K562 (cell line): ENCODE data around the gene HMCN2. TPM values are rescaled to one million over a fixed set of nuclear protein-coding genes. Genes with fewer than 3 reads are reported as not detected.

ENCODE experiments used
- ATAC-seq: fragments of 200-7000 bp; cut with Tn5 transposase; 3 replicates; pipeline ENCODE4 v1.9.1; 2020; ENCODE audit warnings: moderate library complexity
- BruUV-seq: library from RNA; stranded (reverse); fragments of 400-500 nt; replicated peaks from 2 replicates; lab custom pipeline; 2021; lab: Mats Ljungman, UMichigan
- CTCF ChIA-PET: fragments of 300-600 bp; formaldehyde crosslinking; extraction: SDS; loops from one replicate; lab custom pipeline; 2021; ENCODE audit warnings: low intra/inter-chr PET ratio; lab: Yijun Ruan, JAX
- POLR2A ChIA-PET: fragments of 300-600, 350-650 bp; sonication (Branson Sonifier 250); formaldehyde crosslinking; extraction: SDS; loops from one replicate; lab custom pipeline; 2021; ENCODE audit warnings: antibody characterized with exemption, inconsistent platforms; lab: Yijun Ruan, JAX
- DNase-seq, 4 experiments: peaks; one replicate each; pipeline versions ENCODE4 v3.0.0 to v3.0.0-alpha.2; 2011 to 2018; ENCODE audit warnings: low spot score in 3 of 4, mixed read lengths in 3 of 4; ENCODE audit errors: extremely low read depth in 1 of 4
- FAIRE-seq: peaks from 2 replicates; lab custom pipeline; 2011; peaks lifted over from hg19 to GRCh38; lab: Jason Lieb, UNC
- H2AFZ ChIP-seq: 2 replicates; pipeline ENCODE4 v1.6.0; 2011; ENCODE audit warnings: low read depth, low read length, control low read depth, inconsistent platforms
- H3K27ac ChIP-seq: fragments of 200-600 bp; 3 replicates; pipeline ENCODE4 v1.8.0; 2011; ENCODE audit warnings: low read depth, mild to moderate bottlenecking, control low read depth, inconsistent platforms, low read length, moderate library complexity, mixed read lengths; ENCODE audit errors: extremely low read depth
- H3K27me3 ChIP-seq, 2 experiments: fragments of 300-600 bp in 1 of 2; 2 replicates in 1 of 2; 3 replicates in 1 of 2; pipeline versions ENCODE4 v1.6.0 to v1.8.0; 2011; ENCODE audit warnings: inconsistent platforms in 2 of 2, low read length in 2 of 2, mild to moderate bottlenecking in 1 of 2, mixed read lengths in 1 of 2, moderate library complexity in 1 of 2; ENCODE audit not compliant: control insufficient read depth in 2 of 2, insufficient read depth in 2 of 2
- H3K36me3 ChIP-seq: fragments of 300-600 bp; 3 replicates; pipeline ENCODE4 v1.8.0; 2011; ENCODE audit warnings: mild to moderate bottlenecking, low read length, inconsistent platforms; ENCODE audit not compliant: control insufficient read depth, insufficient read depth
- H3K4me1 ChIP-seq, 2 experiments: fragments of 200-600 bp in 1 of 2; replicated peaks in 1 of 2; 2 replicates in 1 of 2; 3 replicates in 1 of 2; pipeline versions ENCODE4 v1.5.1 to v1.8.0; 2011; ENCODE audit warnings: inconsistent platforms in 2 of 2, low read length in 2 of 2, mild to moderate bottlenecking in 1 of 2, mixed read lengths in 1 of 2, moderate library complexity in 1 of 2; ENCODE audit not compliant: control insufficient read depth in 2 of 2, insufficient read depth in 2 of 2
- H3K4me2 ChIP-seq: 2 replicates; pipeline ENCODE4 v1.6.1; 2011; ENCODE audit warnings: low read length, control low read depth, inconsistent platforms, mixed read lengths; ENCODE audit not compliant: insufficient read depth
- H3K4me3 ChIP-seq: fragments of 200-600 bp; sonication (generic), shearing (Covaris generic); 2 replicates; pipeline ENCODE4 v1.5.1; 2016; ENCODE audit warnings: control low read depth, inconsistent platforms
- H3K79me2 ChIP-seq: fragments of 200-600 bp; 3 replicates; pipeline ENCODE4 v1.8.0; 2011; ENCODE audit warnings: low read length, inconsistent platforms; ENCODE audit not compliant: control insufficient read depth, insufficient read depth
- H3K9ac ChIP-seq, 2 experiments: 2 replicates each; pipeline versions ENCODE4 v1.6.0 to v1.6.1; 2011; ENCODE audit warnings: low read depth in 2 of 2, low read length in 2 of 2, control low read depth in 1 of 2, inconsistent platforms in 1 of 2, mild to moderate bottlenecking in 1 of 2, mixed read lengths in 1 of 2; ENCODE audit not compliant: insufficient read depth in 1 of 2
- H3K9me1 ChIP-seq: one replicate; pipeline ENCODE4 v1.6.0; 2011; ENCODE audit warnings: inconsistent platforms, mild to moderate bottlenecking, low read length, moderate library complexity; ENCODE audit not compliant: control insufficient read depth, insufficient read depth
- H3K9me3 ChIP-seq: replicated peaks from 2 replicates; pipeline ENCODE4 v1.5.1; 2011; ENCODE audit warnings: low read depth, low read length, inconsistent platforms; ENCODE audit not compliant: control insufficient read depth, insufficient read depth
- H4K20me1 ChIP-seq: replicated peaks from 2 replicates; pipeline ENCODE4 v1.6.1; 2011; ENCODE audit warnings: low read length, inconsistent platforms, mixed read lengths; ENCODE audit not compliant: control insufficient read depth, insufficient read depth
- ATF1 ChIP-seq, 2 experiments: fragments of 450-650 bp in 1 of 2; IDR thresholded peaks; 2 replicates each; pipeline ENCODE4 v1.6.1; 2016; ENCODE audit warnings: missing compliant biosample characterization in 1 of 2, missing genetic modification characterization in 1 of 2
- CTBP1 ChIP-seq: fragments of 450-650 bp; IDR thresholded peaks from 2 replicates; pipeline ENCODE4 v1.6.1; 2016; ENCODE audit warnings: borderline replicate concordance
- EHMT2 ChIP-seq: fragments of 450-650 bp; IDR thresholded peaks from 2 replicates; pipeline ENCODE4 v1.6.1; 2018; ENCODE audit warnings: antibody characterized with exemption
- ELF4 ChIP-seq: fragments of 450-650 bp; formaldehyde crosslinking; IDR thresholded peaks from 2 replicates; pipeline ENCODE4 v1.4.0; 2022; ENCODE audit warnings: missing genetic modification characterization
- HDAC1 ChIP-seq, 2 experiments: fragments of 450-650 bp; IDR thresholded peaks; 2 replicates each; pipeline ENCODE4 v1.6.1; 2016 to 2017; ENCODE audit warnings: inconsistent platforms in 1 of 2, mild to moderate bottlenecking in 1 of 2, moderate library complexity in 1 of 2
- KDM1A ChIP-seq, 2 experiments: fragments of 450-650 bp; IDR thresholded peaks; 2 replicates each; pipeline ENCODE4 v1.6.1; 2016; ENCODE audit warnings: mild to moderate bottlenecking in 2 of 2
- MEIS2 ChIP-seq: fragments of 450-650 bp; IDR thresholded peaks from 2 replicates; pipeline ENCODE4 v1.6.1; 2014; ENCODE audit warnings: mild to moderate bottlenecking; ENCODE audit not compliant: partially characterized antibody
- RBM34 ChIP-seq: fragments of 200-400 bp; formaldehyde crosslinking; IDR thresholded peaks from 2 replicates; pipeline ENCODE4 v1.6.1; 2018; ENCODE audit warnings: low read length, borderline replicate concordance; ENCODE audit not compliant: insufficient read depth
- RFX7 ChIP-seq: fragments of 250-450 bp; sonication (Bioruptor Pico); IDR thresholded peaks from 2 replicates; pipeline ENCODE4 v1.5.1; 2021; ENCODE audit warnings: mild to moderate bottlenecking
- TAF7 ChIP-seq: fragments of 450-650 bp; IDR thresholded peaks from 2 replicates; pipeline ENCODE4 v1.6.1; 2016; ENCODE audit warnings: missing genetic modification characterization, missing compliant biosample characterization
- ZBTB26 ChIP-seq: fragments of 450-650 bp; formaldehyde crosslinking; IDR thresholded peaks from 2 replicates; pipeline ENCODE4 v1.4.0; 2022; ENCODE audit warnings: missing genetic modification characterization
- ZKSCAN1 ChIP-seq: fragments of 150-350 bp; IDR thresholded peaks from 2 replicates; pipeline ENCODE4 v1.6.1; 2016; ENCODE audit warnings: low read depth, low read length
- WGBS: fragments of 100-300 bp; shearing (Covaris generic); methylation state at CpG from one replicate; pipeline ENCODE4 v1.1.6; 2016; ENCODE audit warnings: low coverage, mixed read lengths; ENCODE audit not compliant: insufficient coverage; ENCODE audit errors: missing lambda C conversion rate; 5-methylcytosine and 5-hydroxymethylcytosine counted together
- in situ Hi-C: fragments of 300-500 bp; cut with MboI; formaldehyde crosslinking; loops from 4 replicates; pipeline ENCODE4 v1.15.0; 2018; ENCODE audit warnings: inconsistent platforms, mixed read lengths
- intact Hi-C: fragments of 100-400 bp; cut with micrococcal nuclease; formaldehyde crosslinking; loops from 2 replicates; pipeline ENCODE4 v1.14.2; 2022
- polyA plus RNA-seq, 8 experiments: library from polyadenylated mRNA; depleted of rRNA in 4 of 8; stranded (reverse) in 5 of 8; unstranded in 3 of 8; fragments of >200 nt; fragmentation: Nextera tagmentation in 2 of 8; fragmentation: Illumina TruSeq in 1 of 8; extraction: Ambion mirVana in 2 of 8; extraction: Trizol in 1 of 8; gene quantifications; 2 replicates each; pipeline versions ENCODE4 v1.2.1 to v1.2.3, GENCODE V29; 2011 to 2014; ENCODE audit warnings: inconsistent platforms in 1 of 8, missing spikeins in 1 of 8
- total RNA-seq, 7 experiments: library from RNA; depleted of rRNA in 6 of 7; stranded (reverse); fragments of >200 nt in 6 of 7; fragmentation: Illumina TruSeq in 2 of 7; extraction: Trizol in 2 of 7; gene quantifications; 2 replicates each; pipeline versions ENCODE4 v1.2.1 to v1.2.3, GENCODE V29; 2011 to 2021; ENCODE audit warnings: low replicate concordance in 1 of 7
- TF ChIP-seq, protein P1 (sequence below), 2 experiments: IDR thresholded peaks in 1 of 2; conservative IDR thresholded peaks in 1 of 2; 2 replicates each; pipeline ENCODE4 v1.6.1; 2016; ENCODE audit warnings: low read depth in 2 of 2, mild to moderate bottlenecking in 1 of 2, missing compliant biosample characterization in 1 of 2, missing genetic modification characterization in 1 of 2, moderate library complexity in 1 of 2
- TF ChIP-seq, protein P2 (sequence below): fragments of 450-650 bp; IDR thresholded peaks from 2 replicates; pipeline ENCODE4 v1.6.1; 2016

HMCN2 gene
- total and polyA plus RNA-seq, 9 of the 15 experiments (the other 6 are each of a cell fraction or from before 2014, with no cell fraction given): 0.01 TPM; not detected in 8

DNA sequence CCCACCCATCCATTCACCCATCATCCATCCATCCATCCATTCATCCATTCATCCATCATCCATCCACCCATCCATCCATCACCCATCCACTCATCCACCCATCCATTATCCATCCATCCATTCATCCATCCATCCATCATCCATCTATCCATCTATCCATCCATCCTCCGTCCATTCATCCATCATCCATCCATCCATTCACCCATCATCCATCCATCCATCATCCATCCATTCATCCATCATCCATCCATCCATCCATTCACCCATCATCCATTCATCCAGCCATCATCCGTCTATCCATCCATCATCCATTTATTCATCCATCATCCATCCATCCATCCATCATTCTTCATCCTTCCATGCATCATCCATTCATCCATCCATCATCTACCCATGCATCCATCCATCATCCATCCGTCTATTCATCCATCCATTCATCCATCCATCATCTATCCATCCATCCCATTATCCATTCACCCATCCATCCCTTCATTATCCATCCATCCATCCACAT is 189.3 kb downstream of the HMCN2 start:
- Histone ChIP-seq H3K4me1 (peaks cover 0 to 21% of the 10 kb centered on the region in 2 experiments; a peak in 3 of 5 replicates), H4K20me1 (0 out of 2 replicates have a peak, but pooled peaks cover 2% of the 10 kb centered on the region), H3K36me3 (no peaks in the 10 kb centered on the region), H3K4me2 (no peak overlapping the region), H2AFZ (no peak overlapping the region), H3K9me1 (no peaks in the 10 kb centered on the region), H3K4me3 (no peak overlapping the region), H3K9me3 (no peaks in the 10 kb centered on the region), H3K27ac (no peak overlapping the region), H3K27me3 (peaks cover 5 to 19% of the 10 kb centered on the region in 2 experiments; a peak in 3 of 5 replicates), H3K79me2 (no peaks in the 10 kb centered on the region), H3K9ac (no peak overlapping the region)
- no TSS peak for BruUV-seq
- TF ChIP-seq, protein P1, sequence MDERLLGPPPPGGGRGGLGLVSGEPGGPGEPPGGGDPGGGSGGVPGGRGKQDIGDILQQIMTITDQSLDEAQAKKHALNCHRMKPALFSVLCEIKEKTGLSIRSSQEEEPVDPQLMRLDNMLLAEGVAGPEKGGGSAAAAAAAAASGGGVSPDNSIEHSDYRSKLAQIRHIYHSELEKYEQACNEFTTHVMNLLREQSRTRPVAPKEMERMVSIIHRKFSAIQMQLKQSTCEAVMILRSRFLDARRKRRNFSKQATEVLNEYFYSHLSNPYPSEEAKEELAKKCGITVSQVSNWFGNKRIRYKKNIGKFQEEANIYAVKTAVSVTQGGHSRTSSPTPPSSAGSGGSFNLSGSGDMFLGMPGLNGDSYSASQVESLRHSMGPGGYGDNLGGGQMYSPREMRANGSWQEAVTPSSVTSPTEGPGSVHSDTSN (CRISPR knock-in tag; IDR thresholded peaks at IDR 0.05; ENCODE audit: low read depth): no peak
- TF ChIP-seq, protein P1 (tag; conservative IDR thresholded peaks at IDR 0.05; ENCODE audit: low read depth): peak; percentile 50
- TF ChIP-seq KDM1A (IDR thresholded peaks at IDR 0.05) (peak; percentile 73 to 75), ATF1 (CRISPR knock-in tag; IDR thresholded peaks at IDR 0.05) (no peak), ATF1 (tag; IDR thresholded peaks at IDR 0.05) (no peak), MEIS2 (peak; percentile 24), ELF4 (CRISPR knock-in tag) (0 out of 2 replicates have a peak, but pooled peaks have one; percentile 21), TAF7 (0 out of 2 replicates have a peak, but pooled peaks have one; percentile 11), RFX7 (CRISPR knock-in tag) (no peak), ZKSCAN1 (no peak), HDAC1 (IDR thresholded peaks at IDR 0.05) (peak in 1 of 2 experiments; percentile 74; a peak in 1 of 4 replicates), ZBTB26 (CRISPR knock-in tag) (0 out of 2 replicates have a peak, but pooled peaks have one; percentile 62), CTBP1 (peak; percentile 30; the same call in 1 of the 2 replicates), EHMT2 (0 out of 2 replicates have a peak, but pooled peaks have one; percentile 66), RBM34 (no peak)
- TF ChIP-seq, protein P2, sequence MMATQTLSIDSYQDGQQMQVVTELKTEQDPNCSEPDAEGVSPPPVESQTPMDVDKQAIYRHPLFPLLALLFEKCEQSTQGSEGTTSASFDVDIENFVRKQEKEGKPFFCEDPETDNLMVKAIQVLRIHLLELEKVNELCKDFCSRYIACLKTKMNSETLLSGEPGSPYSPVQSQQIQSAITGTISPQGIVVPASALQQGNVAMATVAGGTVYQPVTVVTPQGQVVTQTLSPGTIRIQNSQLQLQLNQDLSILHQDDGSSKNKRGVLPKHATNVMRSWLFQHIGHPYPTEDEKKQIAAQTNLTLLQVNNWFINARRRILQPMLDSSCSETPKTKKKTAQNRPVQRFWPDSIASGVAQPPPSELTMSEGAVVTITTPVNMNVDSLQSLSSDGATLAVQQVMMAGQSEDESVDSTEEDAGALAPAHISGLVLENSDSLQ: peak; percentile 59; the same call in 1 of the 2 replicates
- DNase-seq (no peak), ATAC-seq (no peak), FAIRE-seq (peak; percentile 23)
- intact Hi-C loops (no loop called here), in situ Hi-C loops (loop anchor here (5.0 to 10.0 kb wide), 2 partner anchors 232 to 410 kb away; no protein-coding TSS in a partner anchor)
- 10% methylated on average over 3 of the region's 3 CpGs for WGBS
- ChIA-PET POLR2A (no interaction called here), CTCF (interaction anchor here (0.6 kb wide), 1 partner anchor 1587 kb away, joined by 3 read pairs; no protein-coding TSS in a partner anchor)
